Heart left ventricle (tissue), 16 donors: ENCODE results near the gene SERPINF2. TPM values are rescaled to one million over a fixed set of nuclear protein-coding genes. Genes with fewer than 3 reads are reported as not detected.

ENCODE experiments used
- ATAC-seq, 4 donors: fragments of 200-7000 bp; cut with Tn5 transposase; one replicate each; pipeline ENCODE4 v1.9.1; 2020 to 2022; ENCODE audit warnings: moderate library complexity in 4 of 4, mild to moderate bottlenecking in 3 of 4, moderate number of reproducible peaks in 1 of 4
- DNase-seq, 5 donors: peaks; one replicate each; pipeline ENCODE4 v3.0.0-alpha.2; 2020
- H3K27ac ChIP-seq, 12 donors: fragments of 200-600 bp; sonication (generic) in 4 of 12; one replicate each; pipeline versions ENCODE4 v1.5.0 to v1.8.0; 2016 to 2022; ENCODE audit warnings: mild to moderate bottlenecking in 2 of 12
- H3K27me3 ChIP-seq, 9 donors: fragments of 200-600 bp; sonication (generic) in 2 of 9; one replicate each; pipeline versions ENCODE4 v1.5.1 to v1.8.0; 2016 to 2022; ENCODE audit warnings: mild to moderate bottlenecking in 3 of 9
- H3K36me3 ChIP-seq, 9 donors: fragments of 200-600 bp; sonication (generic) in 2 of 9; one replicate each; pipeline versions ENCODE4 v1.5.0 to v1.8.0; 2018 to 2022; ENCODE audit warnings: mild to moderate bottlenecking in 2 of 9
- H3K4me1 ChIP-seq, 12 donors: fragments of 200-600 bp; sonication (generic) in 4 of 12; one replicate each; pipeline versions ENCODE4 v1.5.0 to v1.8.0; 2016 to 2022; ENCODE audit warnings: mild to moderate bottlenecking in 3 of 12
- H3K4me3 ChIP-seq, 12 donors: fragments of 200-600 bp; sonication (generic) in 4 of 12; one replicate each; pipeline versions ENCODE4 v1.5.0 to v1.8.0; 2017 to 2022; ENCODE audit warnings: mild to moderate bottlenecking in 9 of 12, moderate library complexity in 4 of 12
- H3K9me3 ChIP-seq, 12 donors: fragments of 200-600 bp; sonication (generic) in 4 of 12; one replicate each; pipeline versions ENCODE4 v1.5.0 to v1.8.0; 2016 to 2022; ENCODE audit warnings: mild to moderate bottlenecking in 1 of 12
- POLR2A ChIP-seq, 2 donors: fragments of 450-650 bp; IDR thresholded peaks; one replicate each; pipeline ENCODE4 v1.6.1; 2017; ENCODE audit warnings: antibody characterized with exemption in 2 of 2, mild to moderate bottlenecking in 2 of 2, moderate library complexity in 2 of 2
- WGBS, 4 donors: extraction: QIAGEN DNeasy Blood & Tissue Kit in 2 of 4; methylation state at CpG; one replicate each; pipeline versions ENCODE4 v1.1.5 to v1.1.7; 2013 to 2018; 5-methylcytosine and 5-hydroxymethylcytosine counted together
- intact Hi-C, 10 donors: fragments of 100-400 bp; cut with DNase I; formaldehyde crosslinking; loops; one replicate each; pipeline versions ENCODE4 v1.11.1 to v1.14.2; 2022
- polyA plus RNA-seq, 2 donors: library from polyadenylated mRNA; stranded (reverse); fragments of 200-250 nt; gene quantifications; one replicate each; pipeline ENCODE4 v1.2.3, GENCODE V29; 2013
- total RNA-seq, 9 donors: library from RNA; depleted of rRNA in 2 of 9; stranded (reverse); fragments of >200 nt in 2 of 9; fragmentation: NEBNext Ultra II Directional in 3 of 9; extraction: Animal tissue kit (Norgen Biotek cat#: 25700) in 3 of 9; gene quantifications; one replicate each; pipeline versions ENCODE4 v1.1.0 to v1.2.4, GENCODE V29; 2016 to 2023
- TF ChIP-seq, protein P1 (sequence below), 12 donors: fragments of 200-600 bp; sonication (generic) in 4 of 12; IDR thresholded peaks; one replicate each; pipeline versions ENCODE4 v1.5.0 to v1.8.0; 2018 to 2022; ENCODE audit warnings: antibody characterized with exemption in 12 of 12, mild to moderate bottlenecking in 5 of 12
- donor health status: ischemic (EF 13 %, LVEDD 7.1; RV severe dilation, severe dysfunction).
- donor health status: healthy with polysubstance abuse.
- donor health status: DM: no; HTN: yes; CAD: no.
- donor health status: DM: no; HTN: no; CAD: no.
- donor health status: ischemic (EF 25% LVEDD 6.9; RV normal size, moderate dysfunction).
- donor health status: ischemic (EF 25% LVEDD 5.7; RV mildly dilated, moderate dysfunction).
- donor health status: healthy.
- donor health status: DM: yes; HTN: yes; CAD: no.
- donor health status: ischemic (EF 35%, LVEDD 5.7; RV mildly dilated, moderate dysfunction).
- donor health status: nonischemic (EF 11% LVEDD 7.7; RV severe dilation, severe dysfunction).
- donor health status: DM: yes; HTN: yes; CAD: no.
- donor health status: PGD.
- donor health status: ischemic (EF 29% LVEDD 5.4; RV normal size, mild dysfunction).
- donor health status: nonischemic (EF 23%, LVEDD 6.1; RV moderate dilation, normal function).

SERPINF2 gene
- total and polyA plus RNA-seq, 11 donors = 0.25 to 1.8 (median 0.77) TPM; not detected in 1

DNA sequence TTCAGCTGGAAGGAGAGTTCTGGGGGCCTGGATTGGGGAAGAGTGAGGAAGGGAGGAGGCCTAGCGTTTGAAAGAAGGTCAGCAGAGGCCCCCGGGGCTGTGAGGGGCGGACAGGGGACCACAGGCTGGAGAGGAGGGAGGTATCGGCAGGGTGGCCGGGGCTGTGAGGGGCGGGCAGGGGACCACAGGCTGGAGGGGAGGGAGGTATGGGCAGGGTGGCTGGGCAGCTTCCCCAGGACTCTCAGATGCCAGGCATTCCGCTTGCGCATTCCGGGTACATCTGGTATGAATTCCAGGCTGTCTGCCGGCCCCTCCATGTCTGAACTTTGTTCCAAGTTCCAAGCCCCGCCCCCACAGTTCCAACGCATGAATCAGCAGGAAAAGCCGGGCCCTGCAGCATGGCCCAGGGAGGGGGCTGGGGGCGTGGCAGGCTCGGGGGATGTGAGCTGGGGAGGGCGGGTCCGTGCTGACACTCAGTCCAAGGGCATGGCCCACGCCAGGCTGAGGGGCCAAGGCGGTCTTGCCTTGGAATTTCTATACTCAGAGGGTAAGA, 28.2 kb upstream of the SERPINF2 start:
- WGBS, 4 donors = 0 to 3% (median 2%) methylated on average over 5 to 19 of the region's 19 CpGs
- Histone ChIP-seq H3K9me3 (no peaks in the 10 kb centered on the region), H3K4me3 (peak overlapping the region; percentile 67 to 100 (median 94)), H3K36me3 (peaks cover 0 to 37% (median 32%) of the 10 kb centered on the region in 9 donors), H3K27me3 (no peaks in the 10 kb centered on the region), H3K4me1 (peaks cover 9 to 70% (median 54%) of the 10 kb centered on the region in 12 donors), H3K27ac (peak overlapping the region; percentile 96 to 100 (median 100))
- intact Hi-C loops = loop anchor here in 8 of 10 donors (1.0 to 10.0 kb wide), 10 partner anchors 30 to 680 kb away; partner anchors contain the start of genes PRPF8 (in 2 of the 8) and OVCA2 (in 1 of the 8)
- peak in 1 of 2 donors; percentile 19 for TF ChIP-seq POLR2A (IDR thresholded peaks at IDR 0.05)
- TF ChIP-seq, protein P1, sequence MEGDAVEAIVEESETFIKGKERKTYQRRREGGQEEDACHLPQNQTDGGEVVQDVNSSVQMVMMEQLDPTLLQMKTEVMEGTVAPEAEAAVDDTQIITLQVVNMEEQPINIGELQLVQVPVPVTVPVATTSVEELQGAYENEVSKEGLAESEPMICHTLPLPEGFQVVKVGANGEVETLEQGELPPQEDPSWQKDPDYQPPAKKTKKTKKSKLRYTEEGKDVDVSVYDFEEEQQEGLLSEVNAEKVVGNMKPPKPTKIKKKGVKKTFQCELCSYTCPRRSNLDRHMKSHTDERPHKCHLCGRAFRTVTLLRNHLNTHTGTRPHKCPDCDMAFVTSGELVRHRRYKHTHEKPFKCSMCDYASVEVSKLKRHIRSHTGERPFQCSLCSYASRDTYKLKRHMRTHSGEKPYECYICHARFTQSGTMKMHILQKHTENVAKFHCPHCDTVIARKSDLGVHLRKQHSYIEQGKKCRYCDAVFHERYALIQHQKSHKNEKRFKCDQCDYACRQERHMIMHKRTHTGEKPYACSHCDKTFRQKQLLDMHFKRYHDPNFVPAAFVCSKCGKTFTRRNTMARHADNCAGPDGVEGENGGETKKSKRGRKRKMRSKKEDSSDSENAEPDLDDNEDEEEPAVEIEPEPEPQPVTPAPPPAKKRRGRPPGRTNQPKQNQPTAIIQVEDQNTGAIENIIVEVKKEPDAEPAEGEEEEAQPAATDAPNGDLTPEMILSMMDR (IDR thresholded peaks at IDR 0.05) = no peak
- peak; percentile 49 to 71 (median 56) for ATAC-seq
- DNase-seq = peak; percentile 97 to 100 (median 99)

DNA sequence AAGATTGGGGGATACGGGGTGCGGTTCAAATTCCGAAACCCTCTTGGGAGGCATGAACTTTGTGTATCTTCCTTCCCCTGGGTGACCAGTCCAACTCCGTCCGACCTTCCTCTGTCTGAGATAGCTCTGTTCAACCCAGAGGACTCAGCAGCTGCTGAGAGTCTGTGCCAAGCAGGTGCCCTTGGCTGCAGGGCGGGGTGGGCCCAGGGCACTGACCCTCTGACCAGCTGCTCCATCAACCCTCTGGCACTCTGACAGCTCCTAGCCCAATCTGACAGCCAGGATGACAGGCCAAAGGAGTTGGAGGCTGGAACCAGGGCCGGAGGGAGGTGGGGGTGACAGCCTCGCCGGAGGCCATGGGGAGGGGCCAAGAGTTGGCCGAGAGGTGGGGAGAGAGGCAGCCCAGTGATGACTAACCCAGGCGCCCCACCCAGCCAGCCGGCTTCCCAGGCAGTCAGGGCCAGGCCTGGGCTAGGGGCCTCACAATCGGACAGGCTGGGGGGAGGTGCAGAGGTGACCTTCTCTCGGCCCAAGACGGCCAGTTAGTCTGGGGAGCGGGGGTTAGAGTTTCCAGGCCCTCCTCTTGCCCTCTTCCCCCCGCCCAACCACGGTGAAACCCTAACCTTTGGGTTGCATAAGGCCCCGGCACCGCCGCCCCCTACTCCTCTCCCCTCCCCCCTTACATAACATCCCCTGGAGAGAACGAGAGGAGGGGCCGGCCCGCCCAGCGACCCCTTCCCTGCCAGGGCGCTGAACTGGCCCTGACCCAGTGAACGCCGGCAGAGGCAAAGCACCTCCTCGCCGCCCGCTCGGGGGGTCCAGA, 27.5 kb upstream of the SERPINF2 start:
- Histone ChIP-seq H3K27ac (peak overlapping the region; percentile 96 to 100 (median 100)), H3K27me3 (no peaks in the 10 kb centered on the region), H3K4me3 (peak overlapping the region; percentile 67 to 100 (median 94)), H3K4me1 (peaks cover 9 to 64% (median 53%) of the 10 kb centered on the region in 12 donors), H3K9me3 (no peaks in the 10 kb centered on the region), H3K36me3 (peaks cover 0 to 37% (median 32%) of the 10 kb centered on the region in 9 donors)
- peak; percentile 24 to 80 for TF ChIP-seq POLR2A (IDR thresholded peaks at IDR 0.05)
- TF ChIP-seq, protein P1 (IDR thresholded peaks at IDR 0.05) = no peak
- DNase-seq (peak; percentile 92 to 97 (median 94)), ATAC-seq (peak; percentile 39 to 66 (median 61))
- WGBS, 4 donors = 0 to 2% (median 1%) methylated on average over 16 to 32 of the region's 32 CpGs
- intact Hi-C loops = loop anchor here in 8 of 10 donors (1.0 to 10.0 kb wide), 13 partner anchors 30 to 680 kb away; partner anchors contain the start of genes PRPF8 (in 2 of the 8), OVCA2 (in 1 of the 8), RILP (in 1 of the 8) and RTN4RL1 (in 1 of the 8)

DNA sequence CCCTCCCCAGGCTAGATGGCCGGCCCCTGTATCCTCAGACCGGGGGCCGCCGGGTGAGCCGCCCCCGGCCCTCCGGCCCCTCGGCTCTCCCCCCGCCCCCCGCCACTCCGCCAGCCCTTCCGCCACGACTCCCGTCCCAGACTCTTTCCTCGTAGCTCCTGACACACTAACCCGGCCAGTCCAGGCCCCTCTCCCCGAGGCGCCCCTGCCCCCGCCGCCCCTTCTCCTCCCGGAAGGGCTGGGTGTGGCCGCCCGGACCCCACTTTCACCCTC, 26.9 kb upstream of the SERPINF2 start:
- no peaks in the 10 kb centered on the region for H3K9me3 ChIP-seq
- 0 to 2% (median 1%) methylated on average over 1 to 22 of the region's 23 CpGs for WGBS, 4 donors
- intact Hi-C loops = loop anchor here in 6 of 10 donors (1.0 to 10.0 kb wide), 10 partner anchors 31 to 679 kb away; partner anchors contain the start of genes PRPF8 (in 3 of the 6), OVCA2 (in 1 of the 6), RILP (in 1 of the 6) and RTN4RL1 (in 1 of the 6)
- H3K4me3 ChIP-seq = peak overlapping the region; percentile 67 to 100 (median 94)
- no peaks in the 10 kb centered on the region for H3K27me3 ChIP-seq
- H3K4me1 ChIP-seq = peaks cover 9 to 64% (median 52%) of the 10 kb centered on the region in 12 donors
- peaks cover 0 to 36% (median 32%) of the 10 kb centered on the region in 9 donors for H3K36me3 ChIP-seq
- no peak for TF ChIP-seq POLR2A (IDR thresholded peaks at IDR 0.05)
- TF ChIP-seq, protein P1 (IDR thresholded peaks at IDR 0.05) = no peak
- no peak for ATAC-seq
- H3K27ac ChIP-seq = peak overlapping the region; percentile 96 to 100 (median 100)
- no peak for DNase-seq
